SU-DHL-6 (cell line): ENCODE measurements around the gene PACS1.

Experiments
- H2AFZ ChIP-seq: fragments of 200-600 bp; sonication (generic); 2 replicates; pipeline ENCODE4 v1.6.1; 2014; ENCODE audit warnings: low read depth, mild to moderate bottlenecking, moderate library complexity, mixed read lengths, antibody characterized with exemption, low read length; ENCODE audit not compliant: severe bottlenecking
- H3F3A ChIP-seq: fragments of 200-600 bp; shearing (Covaris generic); 2 replicates; pipeline ENCODE4 v1.6.0; 2016; ENCODE audit warnings: antibody characterized with exemption, mild to moderate bottlenecking; ENCODE audit not compliant: insufficient read depth
- H3K27ac ChIP-seq: fragments of 200-600 bp; sonication (generic); 2 replicates; pipeline ENCODE4 v1.5.1; 2016; ENCODE audit warnings: low read depth, mild to moderate bottlenecking, low read length, moderate library complexity, mixed read lengths
- H3K27me3 ChIP-seq: fragments of 200-600 bp; sonication (generic), shearing (Covaris generic); 2 replicates; pipeline ENCODE4 v1.6.0; 2014; ENCODE audit warnings: mild to moderate bottlenecking, low read length
- H3K36me3 ChIP-seq: fragments of 200-600 bp; sonication (generic); 2 replicates; pipeline ENCODE4 v1.6.1; 2014; ENCODE audit warnings: mild to moderate bottlenecking, low read length, mixed read lengths
- H3K4me2 ChIP-seq: fragments of 300-600, 200-600 bp; shearing (Covaris generic), sonication (generic); 2 replicates; pipeline ENCODE4 v1.6.0; 2014; ENCODE audit warnings: low read length, low read depth, mild to moderate bottlenecking; ENCODE audit not compliant: poor library complexity, severe bottlenecking
- H3K4me3 ChIP-seq: fragments of 200-600 bp; sonication (generic); 2 replicates; pipeline ENCODE4 v1.5.1; 2014; ENCODE audit warnings: antibody characterized with exemption, low read length, mild to moderate bottlenecking, mixed read lengths; ENCODE audit not compliant: insufficient read depth, poor library complexity, severe bottlenecking
- H3K79me2 ChIP-seq: fragments of 200-600 bp; sonication (generic); 2 replicates; pipeline ENCODE4 v1.6.1; 2014; ENCODE audit warnings: mild to moderate bottlenecking, low read length, moderate library complexity; ENCODE audit not compliant: insufficient read depth
- H3K9ac ChIP-seq: fragments of 200-600 bp; sonication (generic); 2 replicates; pipeline ENCODE4 v1.7.0; 2014; ENCODE audit warnings: mild to moderate bottlenecking, low read length
- H3K9me2 ChIP-seq: fragments of 200-600 bp; sonication (generic); replicated peaks from 2 replicates; pipeline ENCODE4 v1.6.1; 2014; ENCODE audit warnings: low read length; ENCODE audit not compliant: insufficient read depth
- H3K9me3 ChIP-seq: fragments of 200-600 bp; sonication (generic); 2 replicates; pipeline ENCODE4 v1.6.1; 2014; ENCODE audit warnings: low read length, mixed read lengths; ENCODE audit not compliant: insufficient read depth
- H4K20me1 ChIP-seq: fragments of 200-600 bp; sonication (generic); 2 replicates; pipeline ENCODE4 v1.6.1; 2014; ENCODE audit warnings: low read depth, mild to moderate bottlenecking, antibody characterized with exemption, low read length, moderate library complexity, mixed read lengths
- EZH2phosphoT487 ChIP-seq: fragments of 200-600 bp; sonication (generic), shearing (Covaris generic); conservative IDR thresholded peaks from 2 replicates; pipeline ENCODE4 v1.6.1; 2018; ENCODE audit warnings: mild to moderate bottlenecking, antibody characterized with exemption, low read length, moderate library complexity, mixed read lengths
- TF ChIP-seq, protein P1 (sequence below): fragments of 200-600 bp; sonication (generic); IDR thresholded peaks from one replicate; pipeline ENCODE4 v1.5.1; 2017; ENCODE audit warnings: antibody characterized with exemption, mild to moderate bottlenecking, low read length, moderate library complexity; ENCODE audit not compliant: insufficient read depth, poor library complexity, severe bottlenecking

The PACS1 gene

DNA sequence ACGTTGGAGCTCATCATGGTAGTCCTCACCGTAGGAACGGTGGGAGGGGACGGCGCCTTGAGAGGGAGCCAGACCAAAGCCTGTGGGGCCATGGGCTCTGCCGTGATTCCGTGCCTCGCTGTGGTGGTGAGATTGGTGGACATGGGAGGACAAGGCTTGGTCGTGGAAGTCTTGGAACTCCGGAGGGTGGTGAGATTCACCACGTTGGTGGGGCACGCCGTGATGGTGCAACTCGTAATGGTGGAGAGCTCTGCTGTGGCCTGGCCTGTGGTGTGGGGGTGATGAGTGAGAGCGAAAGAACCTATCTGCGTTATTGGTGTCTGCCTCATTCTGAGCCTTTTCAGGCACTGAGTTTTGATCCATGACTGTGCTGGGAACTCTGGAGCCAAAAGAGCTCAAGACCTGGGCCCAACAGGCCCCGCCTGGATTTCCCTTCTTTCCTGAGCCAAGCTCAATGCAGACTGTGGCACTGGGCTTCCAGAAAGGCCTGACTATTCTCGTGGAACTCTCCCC lies 44.0 kb upstream of the PACS1 start, which contains the start of gene CATSPER1:
TSS of gene CATSPER1 (minus strand) at position 463 of the 513 bp plus-strand sequence. CDS start at position 363, 100 bp downstream.
- H3K36me3 ChIP-seq = no peaks in the 10 kb centered on the region
- no peaks in the 10 kb centered on the region for H4K20me1 ChIP-seq
- H3K9me3 ChIP-seq = no peaks in the 10 kb centered on the region
- no peak within 1 kb of the TSS for H3K4me2 ChIP-seq
- H3K9me2 ChIP-seq = no peaks in the 10 kb centered on the region
- no peaks in the 10 kb centered on the region for H3K27me3 ChIP-seq
- no peak within 1 kb of the TSS for H3K4me3 ChIP-seq
- no peak within 1 kb of the TSS for H3K27ac ChIP-seq
- TF ChIP-seq, protein P1, sequence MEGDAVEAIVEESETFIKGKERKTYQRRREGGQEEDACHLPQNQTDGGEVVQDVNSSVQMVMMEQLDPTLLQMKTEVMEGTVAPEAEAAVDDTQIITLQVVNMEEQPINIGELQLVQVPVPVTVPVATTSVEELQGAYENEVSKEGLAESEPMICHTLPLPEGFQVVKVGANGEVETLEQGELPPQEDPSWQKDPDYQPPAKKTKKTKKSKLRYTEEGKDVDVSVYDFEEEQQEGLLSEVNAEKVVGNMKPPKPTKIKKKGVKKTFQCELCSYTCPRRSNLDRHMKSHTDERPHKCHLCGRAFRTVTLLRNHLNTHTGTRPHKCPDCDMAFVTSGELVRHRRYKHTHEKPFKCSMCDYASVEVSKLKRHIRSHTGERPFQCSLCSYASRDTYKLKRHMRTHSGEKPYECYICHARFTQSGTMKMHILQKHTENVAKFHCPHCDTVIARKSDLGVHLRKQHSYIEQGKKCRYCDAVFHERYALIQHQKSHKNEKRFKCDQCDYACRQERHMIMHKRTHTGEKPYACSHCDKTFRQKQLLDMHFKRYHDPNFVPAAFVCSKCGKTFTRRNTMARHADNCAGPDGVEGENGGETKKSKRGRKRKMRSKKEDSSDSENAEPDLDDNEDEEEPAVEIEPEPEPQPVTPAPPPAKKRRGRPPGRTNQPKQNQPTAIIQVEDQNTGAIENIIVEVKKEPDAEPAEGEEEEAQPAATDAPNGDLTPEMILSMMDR = no peak
- no peak for TF ChIP-seq EZH2phosphoT487
- H3K9ac ChIP-seq = no peak within 1 kb of the TSS
- H2AFZ ChIP-seq = no peak within 1 kb of the TSS
- H3K79me2 ChIP-seq = no peaks in the 10 kb centered on the region
- H3F3A ChIP-seq = no peaks in the 10 kb centered on the region

DNA sequence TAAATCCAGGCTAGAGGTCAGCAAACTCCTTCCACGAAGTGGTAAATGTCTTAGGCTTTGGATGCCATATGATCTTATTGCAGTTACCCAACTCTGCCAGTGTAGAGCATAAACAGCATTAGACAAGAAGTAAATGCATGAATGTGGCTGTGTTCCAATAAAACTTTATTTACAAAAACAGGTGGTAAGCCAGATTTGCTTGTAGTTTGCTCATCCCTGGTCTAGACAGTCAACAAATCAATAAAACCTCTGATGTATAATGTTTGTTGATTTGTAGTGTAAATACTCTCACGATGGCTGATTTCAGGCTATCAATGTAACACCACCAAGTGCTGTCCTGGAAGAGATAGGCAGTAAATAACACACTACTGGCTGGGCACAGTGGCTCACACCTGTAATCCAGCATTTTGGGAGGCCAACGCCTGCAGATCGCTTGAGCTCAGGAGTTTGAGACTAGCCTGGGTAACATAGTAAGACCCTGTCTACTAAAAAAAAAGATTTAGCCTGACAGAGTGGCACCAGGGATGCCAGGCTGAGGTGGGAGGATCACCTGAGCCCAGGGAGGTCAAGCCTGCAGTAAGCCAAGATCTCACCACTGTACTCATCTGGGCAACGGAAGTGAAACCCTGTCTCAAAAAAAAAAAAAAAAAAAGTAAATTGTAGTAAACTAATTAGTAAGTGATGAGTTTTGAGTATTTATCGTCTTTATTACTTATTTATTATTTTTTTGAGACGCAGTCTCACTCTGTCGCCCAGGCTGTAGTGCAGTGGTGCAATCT lies 36.9 kb upstream of the PACS1 start:
- no peak for TF ChIP-seq EZH2phosphoT487
- TF ChIP-seq, protein P1 = no peak

DNA sequence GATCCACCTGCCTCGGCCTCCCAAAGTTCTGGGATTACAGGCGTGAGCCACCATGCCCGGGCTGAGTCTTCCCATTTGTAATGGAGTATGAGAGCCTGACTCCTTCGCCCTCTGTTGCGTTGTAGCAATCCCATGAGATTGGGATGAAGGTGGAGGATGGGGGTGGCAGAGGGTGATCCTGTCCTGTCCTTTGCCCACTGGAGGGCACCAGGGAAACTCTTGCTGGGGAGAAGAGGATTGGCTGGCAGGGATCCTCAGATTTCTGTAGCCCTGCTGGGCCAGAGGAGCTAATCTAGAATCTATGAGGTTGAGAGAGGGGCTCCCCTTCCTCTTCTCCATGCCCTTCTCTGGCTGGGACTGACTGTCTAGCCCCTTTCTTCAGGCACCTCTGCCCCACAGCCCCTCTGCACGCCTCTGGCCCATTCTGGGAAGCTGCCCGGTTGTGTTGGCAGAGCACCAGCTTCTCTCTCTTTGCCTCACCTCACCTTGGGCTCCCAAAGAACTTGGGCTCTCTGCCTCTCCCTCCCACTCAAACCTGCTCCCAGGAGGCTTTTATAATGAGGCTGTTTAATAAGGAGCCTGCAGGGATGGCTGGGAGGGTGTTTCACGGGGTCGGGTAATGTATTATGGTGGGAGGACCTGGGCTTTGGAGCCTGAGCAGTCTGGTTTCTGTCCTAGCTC lies 34.3 kb upstream of the PACS1 start:
- Histone ChIP-seq H3F3A (no peaks in the 10 kb centered on the region), H3K36me3 (no peaks in the 10 kb centered on the region), H3K27me3 (no peaks in the 10 kb centered on the region), H3K9me2 (no peaks in the 10 kb centered on the region), H4K20me1 (no peaks in the 10 kb centered on the region), H3K4me3 (no peak overlapping the region), H3K9me3 (no peaks in the 10 kb centered on the region), H3K4me2 (no peak overlapping the region), H3K9ac (no peak overlapping the region), H3K79me2 (no peaks in the 10 kb centered on the region), H3K27ac (no peak overlapping the region), H2AFZ (no peak overlapping the region)
- TF ChIP-seq, protein P1 = no peak
- TF ChIP-seq EZH2phosphoT487 = no peak

More for the DNA sequence above, 36.9 kb upstream of the PACS1 start:
- no peaks in the 10 kb centered on the region for H3K9me2 ChIP-seq
- no peaks in the 10 kb centered on the region for H3K27me3 ChIP-seq
- no peaks in the 10 kb centered on the region for H3K79me2 ChIP-seq
- H3K9me3 ChIP-seq = no peaks in the 10 kb centered on the region
- H3F3A ChIP-seq = no peaks in the 10 kb centered on the region
- no peak overlapping the region for H3K4me3 ChIP-seq
- no peak overlapping the region for H2AFZ ChIP-seq
- H3K9ac ChIP-seq = no peak overlapping the region
- no peak overlapping the region for H3K27ac ChIP-seq
- H3K4me2 ChIP-seq = no peak overlapping the region
- no peaks in the 10 kb centered on the region for H4K20me1 ChIP-seq
- H3K36me3 ChIP-seq = no peaks in the 10 kb centered on the region
